GM12874 (cell line): ENCODE results near the gene CBLB.

ENCODE experiments used
- TF ChIP-seq, protein P1 (sequence below): IDR thresholded peaks from 2 replicates; pipeline ENCODE4 v1.5.1; 2011; ENCODE audit warnings: low read depth, mild to moderate bottlenecking, control low read depth, low read length, moderate library complexity; ENCODE audit not compliant: insufficient read depth

The CBLB gene

DNA sequence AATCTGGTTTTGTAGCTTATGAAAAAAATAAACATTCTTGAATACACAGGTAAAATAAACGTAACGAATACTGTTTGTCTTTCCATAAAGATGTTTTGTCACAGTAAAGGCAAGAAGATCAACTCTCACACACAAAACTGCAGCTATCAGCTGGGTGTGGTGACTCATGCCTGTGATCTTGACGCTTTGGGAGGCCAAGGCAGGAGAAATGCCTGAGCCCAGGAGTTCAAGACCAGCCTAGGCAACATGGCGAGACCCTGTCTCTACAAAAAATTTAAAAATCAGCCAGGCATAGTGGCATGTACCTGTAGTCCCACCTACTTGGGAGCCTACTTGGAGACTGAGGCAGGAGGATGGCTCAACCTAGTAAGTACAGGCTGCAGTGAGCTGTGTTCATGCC lies 39.6 kb downstream of the CBLB start:
- TF ChIP-seq, protein P1, sequence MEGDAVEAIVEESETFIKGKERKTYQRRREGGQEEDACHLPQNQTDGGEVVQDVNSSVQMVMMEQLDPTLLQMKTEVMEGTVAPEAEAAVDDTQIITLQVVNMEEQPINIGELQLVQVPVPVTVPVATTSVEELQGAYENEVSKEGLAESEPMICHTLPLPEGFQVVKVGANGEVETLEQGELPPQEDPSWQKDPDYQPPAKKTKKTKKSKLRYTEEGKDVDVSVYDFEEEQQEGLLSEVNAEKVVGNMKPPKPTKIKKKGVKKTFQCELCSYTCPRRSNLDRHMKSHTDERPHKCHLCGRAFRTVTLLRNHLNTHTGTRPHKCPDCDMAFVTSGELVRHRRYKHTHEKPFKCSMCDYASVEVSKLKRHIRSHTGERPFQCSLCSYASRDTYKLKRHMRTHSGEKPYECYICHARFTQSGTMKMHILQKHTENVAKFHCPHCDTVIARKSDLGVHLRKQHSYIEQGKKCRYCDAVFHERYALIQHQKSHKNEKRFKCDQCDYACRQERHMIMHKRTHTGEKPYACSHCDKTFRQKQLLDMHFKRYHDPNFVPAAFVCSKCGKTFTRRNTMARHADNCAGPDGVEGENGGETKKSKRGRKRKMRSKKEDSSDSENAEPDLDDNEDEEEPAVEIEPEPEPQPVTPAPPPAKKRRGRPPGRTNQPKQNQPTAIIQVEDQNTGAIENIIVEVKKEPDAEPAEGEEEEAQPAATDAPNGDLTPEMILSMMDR = no peak

DNA sequence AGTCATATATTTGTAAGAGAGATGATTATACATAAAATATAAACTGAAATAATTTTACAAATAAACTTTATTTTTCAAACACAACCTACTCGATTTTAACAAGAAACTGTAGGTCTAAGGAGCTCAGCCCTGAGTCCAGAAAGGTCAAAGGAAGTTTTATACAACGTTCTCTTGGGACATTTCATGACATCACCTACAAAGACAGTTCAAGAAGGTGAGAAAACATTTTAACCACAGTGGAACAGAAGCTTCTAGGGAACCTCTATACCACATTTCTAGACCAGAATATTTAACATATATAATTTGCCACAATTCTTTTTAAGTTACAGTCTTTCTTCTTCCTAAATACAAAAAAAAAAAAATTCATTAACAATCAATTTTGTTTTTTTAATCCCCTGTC lies 40.1 kb downstream of the CBLB start:
- TF ChIP-seq, protein P1 = no peak

- TF ChIP-seq, protein P1 = no peak
Observed at GRCh38 chr3:105827959-105828358, 40.9 kb downstream of the CBLB start.

GRCh38 chr3:105826778-105827634 lies 41.8 kb downstream of the CBLB start:
- TF ChIP-seq, protein P1 = no peak

GRCh38 chr3:105824129-105824528 lies 44.7 kb downstream of the CBLB start:
- TF ChIP-seq, protein P1 = no peak

GRCh38 chr3:105823149-105823867 lies 45.5 kb downstream of the CBLB start:
- TF ChIP-seq, protein P1 = no peak
